ENCODE results near the gene EYS. TPM values are rescaled to one million over a fixed set of nuclear protein-coding genes. Genes with fewer than 3 reads are reported as not detected.

The EYS gene
- polyA plus RNA-seq, 1 experiment: not detected

GRCh38 chr6:64520050-64520449 lies 1187.0 kb downstream of the EYS start:
- CTCF ChIA-PET: no interaction called here
- no peak for TF ChIP-seq CTCF (IDR thresholded peaks at IDR 0.05; ENCODE audit: insufficient read depth, low read depth, low read length)
- Histone ChIP-seq H3K4me3 (ENCODE audit: low read depth, low read length) (no peak overlapping the region), H3K27me3 (ENCODE audit: control insufficient read depth, insufficient read depth, low read length) (no peaks in the 10 kb centered on the region), H3K36me3 (ENCODE audit: control insufficient read depth, insufficient read depth, low read length) (no peaks in the 10 kb centered on the region)
- POLR2A ChIA-PET: no interaction called here
- peak; percentile 26 for DNase-seq (ENCODE audit: low read depth)

- ChIA-PET CTCF (no interaction called here), POLR2A (no interaction called here)
- Histone ChIP-seq H3K27me3 (ENCODE audit: control insufficient read depth, insufficient read depth, low read length) (no peaks in the 10 kb centered on the region), H3K4me3 (ENCODE audit: low read depth, low read length) (no peak overlapping the region), H3K36me3 (ENCODE audit: control insufficient read depth, insufficient read depth, low read length) (no peaks in the 10 kb centered on the region)
- no peak for TF ChIP-seq CTCF (IDR thresholded peaks at IDR 0.05; ENCODE audit: insufficient read depth, low read depth, low read length)
- no peak for DNase-seq (ENCODE audit: low read depth)
These were observed 1190.6 kb downstream of the EYS start for GRCh38 chr6:64516393-64516792.

GRCh38 chr6:64507661-64508060 lies 1199.4 kb downstream of the EYS start:
- no peaks in the 10 kb centered on the region for H3K27me3 ChIP-seq (ENCODE audit: control insufficient read depth, insufficient read depth, low read length)
- H3K4me3 ChIP-seq (ENCODE audit: low read depth, low read length): no peak overlapping the region
- CTCF ChIA-PET: no interaction called here
- no peak for DNase-seq (ENCODE audit: low read depth)
- no peaks in the 10 kb centered on the region for H3K36me3 ChIP-seq (ENCODE audit: control insufficient read depth, insufficient read depth, low read length)
- TF ChIP-seq CTCF (IDR thresholded peaks at IDR 0.05; ENCODE audit: insufficient read depth, low read depth, low read length): no peak
- POLR2A ChIA-PET: no interaction called here

GRCh38 chr6:64505312-64505711 lies 1201.7 kb downstream of the EYS start:
- Histone ChIP-seq H3K4me3 (ENCODE audit: low read depth, low read length) (no peak overlapping the region), H3K36me3 (ENCODE audit: control insufficient read depth, insufficient read depth, low read length) (no peaks in the 10 kb centered on the region), H3K27me3 (ENCODE audit: control insufficient read depth, insufficient read depth, low read length) (no peaks in the 10 kb centered on the region)
- no peak for DNase-seq (ENCODE audit: low read depth)
- CTCF ChIA-PET: no interaction called here
- TF ChIP-seq CTCF (IDR thresholded peaks at IDR 0.05; ENCODE audit: insufficient read depth, low read depth, low read length): no peak
- POLR2A ChIA-PET: no interaction called here

GRCh38 chr6:64504503-64504902 lies 1202.5 kb downstream of the EYS start:
- POLR2A ChIA-PET: no interaction called here

More at GRCh38 chr6:64504503-64504902, 1202.5 kb downstream of the EYS start:
- DNase-seq (ENCODE audit: low read depth): no peak
- Histone ChIP-seq H3K36me3 (ENCODE audit: control insufficient read depth, insufficient read depth, low read length) (no peaks in the 10 kb centered on the region), H3K27me3 (ENCODE audit: control insufficient read depth, insufficient read depth, low read length) (no peaks in the 10 kb centered on the region), H3K4me3 (ENCODE audit: low read depth, low read length) (no peak overlapping the region)
- CTCF ChIA-PET: no interaction called here
- TF ChIP-seq CTCF (IDR thresholded peaks at IDR 0.05; ENCODE audit: insufficient read depth, low read depth, low read length): no peak
